SU-DHL-6 (cell line): ENCODE measurements around the gene TDG.

Experiments used
- EZH2phosphoT487 ChIP-seq: fragments of 200-600 bp; sonication (generic), shearing (Covaris generic); conservative IDR thresholded peaks from 2 replicates; pipeline ENCODE4 v1.6.1; 2018; ENCODE audit warnings: mild to moderate bottlenecking, antibody characterized with exemption, low read length, moderate library complexity, mixed read lengths
- TF ChIP-seq, protein P1 (sequence below): fragments of 200-600 bp; sonication (generic); IDR thresholded peaks from one replicate; pipeline ENCODE4 v1.5.1; 2017; ENCODE audit warnings: antibody characterized with exemption, mild to moderate bottlenecking, low read length, moderate library complexity; ENCODE audit not compliant: insufficient read depth, poor library complexity, severe bottlenecking

DNA sequence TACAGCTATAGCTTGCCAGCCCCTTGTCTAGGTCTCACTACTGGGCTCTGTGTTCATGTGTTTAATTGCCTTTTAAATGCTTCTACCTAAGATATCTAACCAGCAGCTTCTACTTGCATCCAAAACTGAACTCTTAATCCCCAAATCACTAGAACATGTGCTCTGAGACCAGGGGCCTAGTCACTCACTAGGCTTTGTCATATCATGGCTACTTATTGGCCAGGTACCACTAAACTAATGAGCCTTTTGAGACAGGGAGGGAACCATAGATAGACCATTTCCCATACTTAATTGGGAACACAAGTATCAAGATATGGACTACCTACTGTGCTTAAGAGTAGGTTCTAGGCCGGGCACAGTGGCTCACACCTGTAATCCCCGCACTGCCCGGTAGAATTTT is 29.0 kb upstream of the TDG start:
- TF ChIP-seq EZH2phosphoT487: no peak
- TF ChIP-seq, protein P1, sequence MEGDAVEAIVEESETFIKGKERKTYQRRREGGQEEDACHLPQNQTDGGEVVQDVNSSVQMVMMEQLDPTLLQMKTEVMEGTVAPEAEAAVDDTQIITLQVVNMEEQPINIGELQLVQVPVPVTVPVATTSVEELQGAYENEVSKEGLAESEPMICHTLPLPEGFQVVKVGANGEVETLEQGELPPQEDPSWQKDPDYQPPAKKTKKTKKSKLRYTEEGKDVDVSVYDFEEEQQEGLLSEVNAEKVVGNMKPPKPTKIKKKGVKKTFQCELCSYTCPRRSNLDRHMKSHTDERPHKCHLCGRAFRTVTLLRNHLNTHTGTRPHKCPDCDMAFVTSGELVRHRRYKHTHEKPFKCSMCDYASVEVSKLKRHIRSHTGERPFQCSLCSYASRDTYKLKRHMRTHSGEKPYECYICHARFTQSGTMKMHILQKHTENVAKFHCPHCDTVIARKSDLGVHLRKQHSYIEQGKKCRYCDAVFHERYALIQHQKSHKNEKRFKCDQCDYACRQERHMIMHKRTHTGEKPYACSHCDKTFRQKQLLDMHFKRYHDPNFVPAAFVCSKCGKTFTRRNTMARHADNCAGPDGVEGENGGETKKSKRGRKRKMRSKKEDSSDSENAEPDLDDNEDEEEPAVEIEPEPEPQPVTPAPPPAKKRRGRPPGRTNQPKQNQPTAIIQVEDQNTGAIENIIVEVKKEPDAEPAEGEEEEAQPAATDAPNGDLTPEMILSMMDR: no peak
